NCI-H2227 treated with DMSO at 0.1 percent for 48 hours (cell line): ENCODE results near the gene CLDN19.
A peak's percentile ranks its signal among the peaks of the same experiment; 100 is the strongest.

Experiments
- DNase-seq: peaks from one replicate; lab custom pipeline; 2025; lab: John Stamatoyannopoulos, UW

The CLDN19 gene

DNA sequence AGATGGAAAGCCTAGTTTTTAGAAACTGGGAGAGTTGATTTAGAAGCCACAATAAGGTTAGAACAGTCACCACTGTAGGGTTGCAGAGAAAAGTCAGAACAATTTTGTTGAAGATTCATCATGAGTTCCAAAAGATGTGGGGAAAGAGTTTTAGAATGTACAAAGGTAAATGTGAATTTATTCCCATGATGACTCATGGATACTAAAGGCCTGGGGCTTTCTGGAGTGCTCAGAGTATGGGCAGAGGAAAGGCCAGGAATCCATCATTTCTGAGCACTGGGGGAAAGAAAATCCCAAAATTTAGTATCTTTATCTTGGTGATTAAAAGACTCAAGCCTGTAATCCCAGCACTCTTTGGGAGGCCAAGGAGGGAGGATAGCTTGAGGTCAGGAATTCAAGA, 40.0 kb downstream of the CLDN19 start:
- no peak for DNase-seq

DNA sequence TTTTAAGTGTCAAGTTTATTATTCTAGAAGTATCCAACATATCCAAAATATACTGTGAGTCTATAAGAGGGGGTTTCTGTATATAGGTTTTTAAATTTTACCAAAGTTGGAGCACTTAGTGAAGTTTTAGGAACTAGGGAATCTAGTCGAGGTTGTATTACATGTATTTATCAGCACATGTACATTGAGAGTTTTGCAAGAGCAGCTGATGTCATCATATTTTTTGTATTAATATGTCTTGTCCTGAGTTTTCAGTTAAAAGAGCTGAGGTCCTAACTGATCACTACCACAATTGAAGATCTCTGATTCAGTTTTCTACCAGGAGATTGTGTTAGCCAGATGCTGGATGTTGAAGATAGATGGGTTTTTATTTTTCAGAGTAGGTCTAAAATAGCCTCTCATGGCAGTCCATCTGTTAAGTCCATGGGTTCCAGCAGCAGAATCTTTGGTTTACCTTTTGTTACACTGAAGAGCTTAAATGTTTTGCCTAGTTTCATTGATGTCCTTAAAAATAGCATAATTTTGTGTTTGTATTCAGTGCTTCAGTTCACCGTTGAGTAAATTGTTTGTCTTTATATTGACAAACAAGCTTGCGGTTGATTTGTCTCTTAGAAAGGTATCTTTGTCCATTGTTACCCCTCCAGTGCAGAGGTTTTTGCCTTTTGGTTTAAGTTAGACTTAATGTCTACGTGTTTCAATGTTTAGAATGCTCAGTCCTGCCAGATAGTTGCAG, 41.8 kb downstream of the CLDN19 start:
- DNase-seq: no peak

- no peak for DNase-seq
These were observed 47.1 kb downstream of the CLDN19 start for GRCh38 chr1:42692911-42693310.

DNA sequence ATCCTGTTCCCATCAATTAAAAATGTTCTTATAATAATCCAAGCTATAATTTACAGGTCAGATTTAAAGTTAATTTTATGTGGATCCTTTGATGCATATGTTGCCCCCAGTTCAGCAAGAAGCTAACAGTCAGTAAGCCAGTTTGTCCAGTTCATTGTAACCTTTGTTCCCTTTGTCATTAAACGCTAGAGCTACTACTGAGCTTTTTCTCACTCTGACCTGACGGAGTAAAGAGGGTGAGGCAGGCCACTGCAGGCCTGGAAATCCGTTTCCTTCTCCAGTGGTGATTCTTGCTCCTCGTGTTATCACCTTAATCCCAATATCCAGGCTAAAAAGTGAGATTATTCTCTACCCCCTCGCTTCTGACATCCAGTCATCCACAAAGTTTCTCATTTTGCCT, 47.6 kb downstream of the CLDN19 start:
- DNase-seq: no peak

DNA sequence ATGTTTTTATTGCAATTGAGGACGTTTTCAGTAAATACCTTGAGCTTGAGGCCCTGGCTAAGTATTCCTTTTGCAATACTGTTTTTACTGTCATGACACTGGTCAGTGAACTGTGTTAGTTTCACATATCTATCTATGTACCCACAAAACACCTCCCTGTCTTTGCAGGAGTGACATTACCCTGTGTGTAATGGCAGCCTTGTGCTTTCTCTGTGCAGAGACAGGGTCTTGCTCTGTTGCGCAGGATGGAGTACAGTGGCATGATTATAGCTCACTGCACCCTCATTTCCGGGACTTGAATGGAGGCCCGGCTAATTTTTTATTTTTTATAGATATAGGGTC, 48.9 kb downstream of the CLDN19 start:
- DNase-seq: no peak

GRCh38 chr1:42690477-42691156, 49.4 kb downstream of the CLDN19 start:
- DNase-seq: no peak

- no peak for DNase-seq
These were observed 50.1 kb downstream of the CLDN19 start for GRCh38 chr1:42689912-42690311.

DNA sequence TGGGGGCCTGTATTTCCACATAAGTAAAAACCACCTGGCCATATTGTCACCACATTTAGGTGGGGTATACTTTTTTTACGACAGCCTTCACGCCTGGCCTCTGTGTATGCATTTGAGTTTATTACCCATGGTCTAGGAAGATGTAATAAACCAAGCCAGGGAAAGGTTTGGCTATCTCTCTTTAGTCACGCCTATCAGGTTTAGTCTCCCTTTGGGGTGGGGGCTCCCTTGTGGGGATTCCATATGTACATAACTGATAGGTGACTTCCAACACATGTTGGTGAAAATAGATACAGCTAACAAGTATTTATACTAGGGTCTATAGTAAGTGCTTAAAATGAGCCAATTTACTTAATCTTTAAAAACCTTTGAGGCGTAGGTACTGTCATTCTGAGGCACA, 53.6 kb downstream of the CLDN19 start:
- DNase-seq: no peak

- DNase-seq: peak; percentile 50
These were observed 55.9 kb downstream of the CLDN19 start for GRCh38 chr1:42684139-42684538.
